ENCODE measurements around the gene PEDS1.

The PEDS1 gene

GRCh38 chr20:50126662-50127061, 26.9 kb downstream of the PEDS1 start:
- ChIA-PET POLR2A (interaction anchor here (0.6 kb wide), 1 partner anchor 20 kb away, joined by 3 read pairs; no protein-coding TSS in a partner anchor), CTCF (interaction anchor here (0.6 to 1.0 kb wide), 3 partner anchors 52 to 1234 kb away, joined by 3 to 4 read pairs (median 3); no protein-coding TSS in a partner anchor)
- Histone ChIP-seq H3K4me3 (ENCODE audit: low read depth, low read length) (no peak overlapping the region), H3K4me1 (ENCODE audit: control insufficient read depth, insufficient read depth, low read length) (no peaks in the 10 kb centered on the region), H3K36me3 (ENCODE audit: control insufficient read depth in 2 of 2, insufficient read depth in 1 of 2, low read length in 2 of 2) (peaks cover 0 to 86% of the 10 kb centered on the region in 2 experiments; a peak in 2 of 3 replicates), H3K27ac (ENCODE audit: extremely low read depth, low read depth, low read length) (peak overlapping the region; percentile 9; the same call in 1 of the 2 replicates), H3K9me3 (ENCODE audit: control insufficient read depth, insufficient read depth, low read depth, low read length) (no peaks in the 10 kb centered on the region)
- TF ChIP-seq KLF8 (tag by site-specific recombination; IDR thresholded peaks at IDR 0.05) = 0 out of 2 replicates have a peak, but pooled peaks have one; percentile 31
- no peak for TF ChIP-seq ZNF670 (tag by site-specific recombination; IDR thresholded peaks at IDR 0.05; ENCODE audit: low read depth)
- peak; percentile 63; the same call in 1 of the 2 replicates for TF ChIP-seq ZBTB17 (tag by site-specific recombination; IDR thresholded peaks at IDR 0.05)
- TF ChIP-seq ZNF747 (tag by site-specific recombination; IDR thresholded peaks at IDR 0.05) = no peak
- TF ChIP-seq, protein P1, sequence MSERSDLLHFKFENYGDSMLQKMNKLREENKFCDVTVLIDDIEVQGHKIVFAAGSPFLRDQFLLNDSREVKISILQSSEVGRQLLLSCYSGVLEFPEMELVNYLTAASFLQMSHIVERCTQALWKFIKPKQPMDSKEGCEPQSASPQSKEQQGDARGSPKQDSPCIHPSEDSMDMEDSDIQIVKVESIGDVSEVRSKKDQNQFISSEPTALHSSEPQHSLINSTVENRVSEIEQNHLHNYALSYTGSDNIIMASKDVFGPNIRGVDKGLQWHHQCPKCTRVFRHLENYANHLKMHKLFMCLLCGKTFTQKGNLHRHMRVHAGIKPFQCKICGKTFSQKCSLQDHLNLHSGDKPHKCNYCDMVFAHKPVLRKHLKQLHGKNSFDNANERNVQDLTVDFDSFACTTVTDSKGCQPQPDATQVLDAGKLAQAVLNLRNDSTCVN (tag by site-specific recombination; optimal IDR thresholded peaks at IDR 0.05) = no peak
- no peak for TF ChIP-seq GLIS1 (tag by site-specific recombination; IDR thresholded peaks at IDR 0.05)
- TF ChIP-seq ZNF571 (tag by site-specific recombination; IDR thresholded peaks at IDR 0.05) = no peak
- TF ChIP-seq, protein P2, sequence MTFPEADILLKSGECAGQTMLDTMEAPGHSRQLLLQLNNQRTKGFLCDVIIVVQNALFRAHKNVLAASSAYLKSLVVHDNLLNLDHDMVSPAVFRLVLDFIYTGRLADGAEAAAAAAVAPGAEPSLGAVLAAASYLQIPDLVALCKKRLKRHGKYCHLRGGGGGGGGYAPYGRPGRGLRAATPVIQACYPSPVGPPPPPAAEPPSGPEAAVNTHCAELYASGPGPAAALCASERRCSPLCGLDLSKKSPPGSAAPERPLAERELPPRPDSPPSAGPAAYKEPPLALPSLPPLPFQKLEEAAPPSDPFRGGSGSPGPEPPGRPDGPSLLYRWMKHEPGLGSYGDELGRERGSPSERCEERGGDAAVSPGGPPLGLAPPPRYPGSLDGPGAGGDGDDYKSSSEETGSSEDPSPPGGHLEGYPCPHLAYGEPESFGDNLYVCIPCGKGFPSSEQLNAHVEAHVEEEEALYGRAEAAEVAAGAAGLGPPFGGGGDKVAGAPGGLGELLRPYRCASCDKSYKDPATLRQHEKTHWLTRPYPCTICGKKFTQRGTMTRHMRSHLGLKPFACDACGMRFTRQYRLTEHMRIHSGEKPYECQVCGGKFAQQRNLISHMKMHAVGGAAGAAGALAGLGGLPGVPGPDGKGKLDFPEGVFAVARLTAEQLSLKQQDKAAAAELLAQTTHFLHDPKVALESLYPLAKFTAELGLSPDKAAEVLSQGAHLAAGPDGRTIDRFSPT (tag by site-specific recombination; IDR thresholded peaks at IDR 0.05) = no peak
- TF ChIP-seq SP3 (tag by site-specific recombination; IDR thresholded peaks at IDR 0.05) = peak; percentile 54
- TF ChIP-seq EGR2 (tag by site-specific recombination; IDR thresholded peaks at IDR 0.05; ENCODE audit: low read depth) = peak; percentile 74
- no peak for TF ChIP-seq KLF9 (tag by site-specific recombination; IDR thresholded peaks at IDR 0.05; ENCODE audit: low read depth)
- TF ChIP-seq ZNF18 (tag by site-specific recombination; IDR thresholded peaks at IDR 0.05) = no peak
- peak; percentile 49 for TF ChIP-seq ZFHX2 (tag by site-specific recombination; conservative IDR thresholded peaks at IDR 0.05)
- TF ChIP-seq, protein P3, sequence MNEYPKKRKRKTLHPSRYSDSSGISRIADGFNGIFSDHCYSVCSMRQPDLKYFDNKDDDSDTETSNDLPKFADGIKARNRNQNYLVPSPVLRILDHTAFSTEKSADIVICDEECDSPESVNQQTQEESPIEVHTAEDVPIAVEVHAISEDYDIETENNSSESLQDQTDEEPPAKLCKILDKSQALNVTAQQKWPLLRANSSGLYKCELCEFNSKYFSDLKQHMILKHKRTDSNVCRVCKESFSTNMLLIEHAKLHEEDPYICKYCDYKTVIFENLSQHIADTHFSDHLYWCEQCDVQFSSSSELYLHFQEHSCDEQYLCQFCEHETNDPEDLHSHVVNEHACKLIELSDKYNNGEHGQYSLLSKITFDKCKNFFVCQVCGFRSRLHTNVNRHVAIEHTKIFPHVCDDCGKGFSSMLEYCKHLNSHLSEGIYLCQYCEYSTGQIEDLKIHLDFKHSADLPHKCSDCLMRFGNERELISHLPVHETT (tag by site-specific recombination; IDR thresholded peaks at IDR 0.05) = no peak
- no peak for TF ChIP-seq SETDB1 (IDR thresholded peaks at IDR 0.05; ENCODE audit: insufficient read length, low read length)
- TF ChIP-seq ZNF23 (tag by site-specific recombination; IDR thresholded peaks at IDR 0.05; ENCODE audit: borderline replicate concordance) = no peak
- no peak for TF ChIP-seq OSR2 (tag by site-specific recombination; IDR thresholded peaks at IDR 0.05)
- no peak for TF ChIP-seq ZNF610 (tag by site-specific recombination; IDR thresholded peaks at IDR 0.05; ENCODE audit: borderline replicate concordance)
- TF ChIP-seq GFI1B (tag by site-specific recombination; IDR thresholded peaks at IDR 0.05) = no peak
- no peak for TF ChIP-seq ZNF335 (tag by site-specific recombination; conservative IDR thresholded peaks at IDR 0.05)
- no peak for TF ChIP-seq ZBTB48 (tag by site-specific recombination; IDR thresholded peaks at IDR 0.05)
- peak; percentile 44 for TF ChIP-seq SP2 (tag by site-specific recombination; IDR thresholded peaks at IDR 0.05)
- TF ChIP-seq ZNF600 (tag by site-specific recombination; IDR thresholded peaks at IDR 0.05) = peak; percentile 60
- no peak for TF ChIP-seq SCRT2 (tag by site-specific recombination; IDR thresholded peaks at IDR 0.05)
- TF ChIP-seq ZNF37A (tag by site-specific recombination; IDR thresholded peaks at IDR 0.05) = no peak
- TF ChIP-seq ZNF521 (tag by site-specific recombination; IDR thresholded peaks at IDR 0.05) = no peak
- no peak for TF ChIP-seq ZNF514 (tag by site-specific recombination; IDR thresholded peaks at IDR 0.05)
